Retina (tissue), 1 donor: Measurements from ENCODE around the gene GALNS.

Experiments
- DNase-seq: peaks from one replicate; pipeline ENCODE4 v3.0.0-alpha.2; 2016

The GALNS gene

GRCh38 chr16:88874938-88875599 is 18.3 kb upstream of the GALNS start:
- DNase-seq = no peak

- DNase-seq = no peak
These were observed 16.0 kb upstream of the GALNS start for GRCh38 chr16:88872650-88873331.

GRCh38 chr16:88871730-88872416 is 15.1 kb upstream of the GALNS start:
- no peak for DNase-seq

DNA sequence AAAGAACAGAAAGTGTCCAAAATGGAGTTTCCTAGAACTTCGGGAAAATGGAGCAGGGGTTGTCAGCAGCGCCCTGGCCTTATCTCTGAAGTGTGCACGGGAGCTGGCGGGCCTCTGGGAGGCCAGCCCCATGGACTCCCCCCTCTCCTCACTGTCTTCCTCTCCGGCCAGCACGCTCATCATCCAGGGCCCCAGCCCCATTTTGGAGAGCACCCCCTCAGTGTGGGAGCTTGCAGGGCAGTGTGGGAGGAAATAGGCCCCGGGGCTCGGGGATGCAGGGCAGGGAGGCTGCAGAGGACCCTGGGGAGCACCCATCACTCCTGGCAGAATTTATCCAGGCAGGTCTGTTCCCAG is 14.6 kb upstream of the GALNS start:
- no peak for DNase-seq

DNA sequence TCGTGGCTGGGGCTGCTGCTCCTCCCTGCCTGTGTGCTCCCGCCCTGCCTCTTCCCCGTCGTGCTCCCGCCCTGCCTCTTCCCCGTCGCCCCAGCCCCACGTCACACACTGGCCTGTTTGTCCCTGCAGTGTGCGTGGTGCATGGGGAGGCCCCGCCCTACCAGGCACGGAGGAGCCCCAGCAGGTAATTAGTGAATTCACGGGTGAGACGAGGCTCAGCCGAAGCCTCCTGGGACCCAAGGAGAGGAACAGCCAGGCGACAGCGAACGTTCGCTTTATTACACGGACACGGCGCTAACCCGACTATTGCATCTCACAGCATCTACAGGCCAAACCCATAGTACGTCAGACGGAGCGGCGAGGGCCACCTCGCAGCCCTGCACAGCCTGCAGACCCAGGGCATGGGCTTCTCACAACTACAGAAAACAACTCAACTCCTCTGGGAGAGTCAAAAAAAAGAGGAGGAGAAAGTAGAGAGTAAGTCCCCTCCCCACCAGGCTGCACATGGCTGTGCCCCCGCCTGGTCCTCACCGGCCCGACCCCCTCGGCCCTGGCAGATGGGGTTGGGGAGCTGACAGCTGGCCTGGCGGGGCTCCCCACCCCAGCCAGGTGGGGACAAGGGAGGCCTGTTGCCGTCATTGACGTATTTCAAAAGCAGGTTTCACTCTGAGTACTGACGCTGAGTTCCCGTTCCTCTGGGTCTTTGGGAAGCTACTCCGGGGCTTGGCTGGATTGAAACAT is 14.0 kb upstream of the GALNS start:
- DNase-seq = no peak

DNA sequence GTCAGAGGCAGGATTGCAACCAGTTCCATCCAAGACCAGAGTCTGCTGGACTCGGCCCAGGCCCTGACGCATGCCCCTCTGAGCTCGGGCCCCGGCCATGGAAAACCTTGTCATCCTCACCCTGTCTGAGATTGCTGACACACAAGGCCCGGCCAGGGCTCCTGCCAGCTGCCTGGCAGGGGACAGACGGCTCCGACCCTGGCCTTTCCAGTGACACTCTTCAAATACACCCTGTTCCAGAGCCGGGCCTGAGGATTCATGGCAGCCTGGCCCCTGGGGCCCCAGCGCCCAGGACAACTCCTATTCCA is 12.9 kb upstream of the GALNS start:
- no peak for DNase-seq

- no peak for DNase-seq
These were observed 12.4 kb upstream of the GALNS start for GRCh38 chr16:88868974-88869672.

DNA sequence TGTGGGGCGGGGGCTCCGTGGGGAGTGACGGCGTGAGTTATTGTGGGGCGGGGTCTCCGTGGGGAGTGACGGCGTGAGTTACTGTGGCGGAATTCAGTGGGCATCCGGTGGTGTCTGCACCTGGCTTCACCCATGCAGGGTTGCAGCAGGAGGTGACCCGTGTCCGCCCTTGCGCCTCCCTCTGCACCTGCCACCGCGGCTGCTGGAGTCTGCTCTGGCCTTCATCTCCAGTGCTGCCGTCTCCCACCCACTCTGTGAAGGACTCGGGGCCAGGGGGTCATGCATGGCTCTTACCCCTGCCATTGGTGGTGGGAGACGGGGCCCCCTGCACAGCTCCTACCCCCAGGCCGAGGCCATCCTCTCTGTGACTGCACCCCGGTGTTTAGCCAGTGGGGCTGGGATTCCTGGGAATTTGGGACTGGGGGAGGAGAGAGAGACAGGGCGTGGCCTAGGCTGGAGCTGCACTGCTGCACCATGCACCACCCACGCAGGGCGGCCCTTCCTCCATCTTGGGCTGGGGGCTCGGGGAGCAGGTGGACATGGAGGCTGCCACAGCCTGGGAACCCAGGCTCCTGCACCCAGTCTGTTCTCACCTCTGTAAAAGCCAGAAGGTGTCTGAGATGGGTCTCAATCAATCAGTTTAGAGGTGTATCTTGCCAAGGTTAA is 11.0 kb upstream of the GALNS start:
- no peak for DNase-seq

DNA sequence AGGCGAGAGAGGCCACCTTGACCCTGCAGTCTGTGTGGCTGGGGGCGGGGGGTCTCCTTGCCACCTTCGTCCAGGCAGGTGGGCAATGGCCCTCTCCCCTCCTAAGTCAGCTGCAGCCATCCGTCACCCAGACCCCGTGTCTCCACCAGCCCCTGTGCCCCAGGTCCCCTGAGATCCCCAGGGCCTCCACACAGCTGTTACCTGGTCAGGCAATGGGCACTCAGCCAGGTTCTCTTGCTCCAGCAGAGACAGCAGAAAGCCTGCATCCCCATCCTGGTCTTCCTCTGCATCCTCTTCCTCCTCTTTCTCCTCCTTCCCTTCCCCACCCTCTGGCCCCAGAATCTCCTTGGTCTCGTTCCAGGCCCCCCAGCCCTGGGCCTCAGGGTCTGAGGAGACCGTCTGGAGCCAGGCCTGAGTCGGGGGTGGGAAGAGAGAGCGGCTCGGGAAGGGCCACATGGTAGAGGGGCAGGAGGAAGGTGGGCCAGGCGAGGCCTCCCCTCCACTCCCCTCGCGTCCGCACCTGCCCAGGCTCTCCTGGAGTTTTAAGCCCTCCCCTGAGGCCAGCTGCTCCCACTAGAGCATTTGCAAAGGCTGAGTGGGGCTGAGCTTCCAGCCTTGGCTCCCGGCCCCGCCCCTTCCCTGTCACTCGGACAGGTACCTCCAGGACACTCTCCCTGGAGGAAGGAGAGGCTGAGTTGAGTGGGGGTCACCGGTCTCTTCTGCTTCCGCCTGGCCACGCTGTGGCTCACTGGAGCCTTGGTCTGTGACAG is 9.6 kb upstream of the GALNS start, which contains the start of gene PABPN1L:
PABPN1L (minus strand) TSS at position 510 of the 770 bp plus-strand sequence; CDS start at position 456, 54 bp downstream.
- no peak for DNase-seq

- DNase-seq = no peak
These were observed 9.0 kb upstream of the GALNS start for GRCh38 chr16:88865742-88866141.

DNA sequence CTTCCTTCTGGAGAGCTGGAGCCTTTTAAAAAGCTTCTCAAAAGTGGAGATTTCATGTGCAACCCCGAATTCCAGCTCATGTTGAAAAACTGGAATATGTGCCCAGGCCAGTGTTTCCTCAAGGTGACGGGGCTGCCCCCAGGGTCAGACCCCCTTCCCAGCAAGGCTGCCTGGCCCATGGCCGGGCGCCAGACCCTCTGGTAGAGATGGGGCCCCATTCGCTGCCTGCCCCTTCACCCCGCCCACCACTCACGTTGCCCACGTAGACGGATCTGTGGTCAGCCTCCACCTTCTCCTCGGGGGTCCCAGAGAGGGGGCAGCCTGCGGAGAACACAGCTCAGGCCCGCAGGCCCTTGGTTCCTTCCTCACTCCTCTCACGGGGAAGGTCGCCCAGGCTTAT is 8.6 kb upstream of the GALNS start:
- no peak for DNase-seq

DNA sequence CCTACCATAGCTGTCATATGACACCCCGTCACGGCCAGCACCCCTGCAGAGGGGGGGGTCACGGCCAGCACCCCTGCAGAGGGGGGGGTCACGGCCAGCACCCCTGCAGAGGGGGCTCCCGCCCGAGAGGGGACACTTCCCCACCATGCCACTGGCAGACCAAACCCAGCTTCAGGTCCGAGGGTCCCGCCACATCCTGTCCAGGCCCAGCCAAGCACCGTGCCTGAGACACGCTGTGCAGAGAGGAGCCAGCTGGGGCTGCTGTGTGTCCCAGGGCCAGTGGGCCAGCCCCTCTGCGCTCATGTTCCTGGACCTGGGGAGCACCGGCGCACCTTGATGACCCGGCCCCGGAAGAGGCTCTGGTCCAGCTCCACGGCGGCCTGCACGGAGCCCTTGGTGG is 7.8 kb upstream of the GALNS start:
- DNase-seq = no peak

- no peak for DNase-seq
These were observed 7.4 kb upstream of the GALNS start for GRCh38 chr16:88864099-88864498.

GRCh38 chr16:88863426-88863825 is 6.7 kb upstream of the GALNS start:
- no peak for DNase-seq

DNA sequence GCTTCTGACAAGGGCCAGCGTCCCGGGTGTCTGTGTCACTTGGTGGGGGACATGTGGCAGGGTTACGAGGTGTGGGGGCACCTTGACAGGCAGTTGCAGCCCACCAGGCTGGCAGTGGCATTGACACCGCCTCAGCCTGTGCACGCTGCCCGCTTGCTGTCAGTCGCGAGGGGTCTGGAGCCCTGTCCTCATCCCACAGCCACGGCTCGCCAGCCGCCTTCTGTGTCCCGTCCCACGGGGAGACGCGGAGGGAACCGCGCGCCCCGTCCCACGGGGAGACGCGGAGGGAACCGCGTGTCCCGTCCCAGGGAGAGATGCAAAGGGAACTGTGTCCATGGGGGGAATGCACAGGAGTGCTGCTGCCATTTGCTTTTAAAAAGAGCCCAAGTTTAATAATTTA is 6.2 kb upstream of the GALNS start:
- DNase-seq = no peak

DNA sequence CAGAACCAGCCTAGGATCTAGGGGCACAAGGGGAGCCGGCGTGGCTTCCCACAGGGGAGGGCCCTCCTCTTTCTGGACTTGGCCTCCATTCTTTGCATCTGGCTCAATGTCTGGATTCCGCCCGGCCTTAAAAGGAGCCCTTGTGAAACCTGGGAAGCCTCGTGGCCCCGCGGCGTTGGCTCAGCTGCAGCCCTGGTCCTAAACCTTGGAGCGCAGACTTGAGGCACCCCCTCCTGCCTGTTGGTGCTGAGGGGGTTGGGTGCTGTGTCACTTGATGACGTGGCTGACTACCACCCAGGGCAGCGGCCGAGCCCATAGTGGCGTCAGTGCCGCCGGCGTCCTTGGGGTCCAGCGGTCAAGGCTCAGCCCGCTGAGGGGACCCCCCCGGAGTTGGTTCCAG is 4.6 kb upstream of the GALNS start:
- no peak for DNase-seq

- DNase-seq = no peak
These were observed 2.8 kb upstream of the GALNS start for GRCh38 chr16:88859381-88860091.

- peak; percentile 65 for DNase-seq
These were observed 1.1 kb upstream of the GALNS start for GRCh38 chr16:88857728-88858339.

- DNase-seq = peak; percentile 55
These were observed 472 bp downstream of the GALNS start for GRCh38 chr16:88856122-88856827.

DNA sequence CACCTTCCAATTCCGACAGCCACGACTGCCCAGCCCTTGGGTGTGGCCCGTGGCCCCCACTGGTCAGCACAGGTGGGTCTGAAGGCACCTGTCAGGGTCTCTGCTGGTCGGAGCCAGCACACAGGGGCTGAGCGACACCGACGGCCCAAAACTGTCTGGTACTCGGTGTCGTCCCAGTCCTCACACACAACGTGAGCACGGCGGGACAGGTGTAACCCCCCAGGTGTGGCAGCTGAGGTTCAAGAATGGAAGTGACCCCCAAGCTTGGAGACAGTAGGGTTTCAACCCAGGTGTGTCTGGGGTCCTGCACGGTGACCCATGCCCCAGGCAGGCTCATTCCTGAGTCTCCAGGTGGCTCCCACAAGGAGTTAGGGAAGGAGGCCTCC is 1.0 kb downstream of the GALNS start:
- no peak for DNase-seq
